Activated CD4-positive, alpha-beta memory T cell treated with anti-CD3 and anti-CD28 coated beads, Interleukin-2, amount 10 ng/mL, durations not matched to agents 7 days and 5 days (primary cell): ENCODE data around the gene PBLD. TPM values are rescaled to one million over a fixed set of nuclear protein-coding genes. Genes with fewer than 3 reads are reported as not detected.
A peak's percentile ranks its signal among the peaks of the same experiment; 100 is the strongest.

Experiments
- CTCF ChIA-PET: fragments of 350-600 bp; sonication (Branson Sonifier 250); formaldehyde crosslinking; loops from one replicate; lab custom pipeline; 2021; ENCODE audit warnings: antibody characterized with exemption, inconsistent platforms; lab: Charles Lee
- POLR2A ChIA-PET: fragments of 350-600 bp; sonication (Branson Sonifier 250); formaldehyde crosslinking; loops from one replicate; lab custom pipeline; 2021; ENCODE audit warnings: antibody characterized with exemption; lab: Charles Lee
- DNase-seq: peaks from one replicate; pipeline ENCODE4 v3.0.0-alpha.2; 2020
- H3K27ac Mint-ChIP-seq: one replicate; pipeline ENCODE4 v1.8.0; 2021; ENCODE audit warnings: mild to moderate bottlenecking, mixed read lengths
- H3K27me3 Mint-ChIP-seq: one replicate; pipeline ENCODE4 v1.8.0; 2021; ENCODE audit warnings: mixed read lengths
- H3K36me3 Mint-ChIP-seq: one replicate; pipeline ENCODE4 v1.8.0; 2021; ENCODE audit warnings: low read depth, mixed read lengths
- H3K4me1 Mint-ChIP-seq: one replicate; pipeline ENCODE4 v1.8.0; 2021; ENCODE audit warnings: mixed read lengths
- H3K4me3 Mint-ChIP-seq: one replicate; pipeline ENCODE4 v1.8.0; 2021; ENCODE audit warnings: mild to moderate bottlenecking, mixed read lengths
- H3K9me3 Mint-ChIP-seq: one replicate; pipeline ENCODE4 v1.8.0; 2021; ENCODE audit warnings: mixed read lengths
- total RNA-seq, 2 experiments: library from RNA; stranded (reverse); gene quantifications; one replicate each; pipeline ENCODE4 v1.2.3, GENCODE V29; 2021

The PBLD gene
- total RNA-seq, result 1 to 10 TPM; 1.4 to 2.1 TPM

DNA sequence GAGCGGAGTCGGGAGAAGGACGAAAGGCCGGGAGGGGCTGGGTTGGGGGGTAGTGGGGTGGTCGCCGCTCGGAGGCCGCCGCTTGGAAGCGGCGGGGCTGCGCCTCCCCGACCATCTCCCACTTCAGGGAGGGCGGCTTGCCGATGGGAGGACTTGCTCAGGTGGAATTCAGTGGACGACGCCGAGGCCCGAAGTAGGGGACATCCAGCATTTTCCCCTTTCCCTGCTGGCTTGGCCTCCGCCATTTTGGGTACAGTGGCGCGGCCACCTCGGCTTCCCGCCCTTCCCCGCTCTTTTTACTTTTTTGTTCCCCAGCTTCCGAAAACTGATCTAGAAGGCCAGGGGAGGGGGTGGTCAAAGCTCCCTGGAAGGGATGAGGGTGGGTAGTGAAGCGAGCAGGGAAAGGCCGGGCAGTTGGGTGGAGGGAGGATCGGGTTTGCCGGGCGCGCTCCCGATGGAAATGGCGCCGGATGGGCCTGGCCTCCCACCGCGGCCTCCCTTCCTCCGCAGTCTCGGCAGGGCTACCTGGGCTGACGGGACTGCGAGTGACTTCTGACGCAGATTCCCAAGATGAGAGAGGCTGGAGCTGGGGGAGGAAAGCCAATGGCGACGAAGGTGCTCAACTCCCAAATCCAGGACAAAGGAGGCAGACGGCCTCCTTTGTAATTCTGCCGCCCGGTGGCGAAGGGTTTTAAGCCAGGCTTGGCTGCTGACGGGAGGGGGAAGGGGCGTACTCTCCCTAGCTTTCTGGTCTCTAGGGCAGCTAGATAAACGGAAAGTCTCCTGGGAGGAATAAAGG, at the start of gene PBLD:
PBLD (minus strand) TSS at position 670 of the 799 bp plus-strand sequence. CDS start 26,084 bp downstream, outside the sequence.
- peaks cover 51% of the 10 kb centered on the region for H3K4me1 Mint-ChIP-seq
- no peaks in the 10 kb centered on the region for H3K27me3 Mint-ChIP-seq
- peaks cover 47% of the 10 kb centered on the region for H3K36me3 Mint-ChIP-seq
- H3K4me3 Mint-ChIP-seq, result peak within 1 kb of the TSS; percentile 100
- peak; percentile 66 for DNase-seq
- H3K27ac Mint-ChIP-seq, result peak within 1 kb of the TSS; percentile 100
- no peaks in the 10 kb centered on the region for H3K9me3 Mint-ChIP-seq
- POLR2A ChIA-PET, result interaction anchor here (0.8 to 5.2 kb wide), 35 partner anchors 9 to 758 kb away, joined by 3 to 55 read pairs (median 6); partner anchors contain the start of genes CCAR1, DDX21, DNA2 and HERC4
- CTCF ChIA-PET, result interaction anchor here (0.6 to 5.9 kb wide), 9 partner anchors 15 to 477 kb away, joined by 3 to 34 read pairs (median 3); partner anchors contain the start of gene RUFY2

DNA sequence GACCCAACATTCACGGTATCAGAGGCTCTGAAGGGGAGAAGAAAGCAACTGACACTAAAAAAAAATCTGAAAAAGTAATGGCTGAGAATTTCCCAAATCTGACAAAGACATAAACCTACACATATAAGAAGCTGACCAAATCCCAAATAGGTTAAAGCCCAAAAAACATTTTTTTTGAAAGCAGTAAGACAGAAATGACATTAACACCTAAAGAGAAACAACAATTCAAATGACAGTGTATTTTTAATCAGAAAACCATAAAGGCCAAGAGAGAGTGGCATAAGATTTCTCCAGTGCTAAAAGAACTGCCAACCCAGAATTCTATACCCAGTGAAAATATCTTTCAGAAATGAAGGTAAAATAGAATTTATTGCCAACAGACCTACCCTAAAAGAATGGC, 38.9 kb upstream of the PBLD start:
- no peaks in the 10 kb centered on the region for H3K4me1 Mint-ChIP-seq
- ChIA-PET CTCF (no interaction called here), POLR2A (no interaction called here)
- H3K27ac Mint-ChIP-seq, result no peak overlapping the region
- H3K36me3 Mint-ChIP-seq, result peaks cover 45% of the 10 kb centered on the region
- H3K27me3 Mint-ChIP-seq, result no peaks in the 10 kb centered on the region
- no peak overlapping the region for H3K4me3 Mint-ChIP-seq
- peaks cover 3% of the 10 kb centered on the region for H3K9me3 Mint-ChIP-seq
- DNase-seq, result no peak

DNA sequence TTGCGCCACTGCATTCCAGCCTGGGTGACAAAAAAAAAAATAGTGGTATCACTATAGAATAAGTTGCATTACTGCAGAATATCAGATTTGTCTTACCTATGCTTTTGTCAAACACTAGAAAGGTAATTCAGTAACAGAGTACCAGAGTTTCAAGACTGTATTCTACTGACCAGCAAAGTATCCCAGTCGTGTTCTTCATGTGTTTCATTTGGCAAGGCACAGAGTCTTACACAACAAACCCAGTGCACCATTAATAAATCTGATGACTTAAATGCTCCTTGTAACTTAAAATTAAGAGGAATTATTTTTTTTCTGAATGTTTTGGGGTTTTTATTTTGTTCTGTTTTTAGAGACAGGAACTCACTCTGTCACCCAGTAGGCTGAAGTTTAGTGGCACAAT, 34.4 kb upstream of the PBLD start:
- DNase-seq, result no peak
- Mint-ChIP-seq H3K9me3 (peaks cover 3% of the 10 kb centered on the region), H3K4me1 (peaks cover 7% of the 10 kb centered on the region), H3K36me3 (peaks cover 21% of the 10 kb centered on the region), H3K27ac (no peak overlapping the region), H3K27me3 (no peaks in the 10 kb centered on the region), H3K4me3 (no peak overlapping the region)
- POLR2A ChIA-PET, result no interaction called here
- CTCF ChIA-PET, result no interaction called here

DNA sequence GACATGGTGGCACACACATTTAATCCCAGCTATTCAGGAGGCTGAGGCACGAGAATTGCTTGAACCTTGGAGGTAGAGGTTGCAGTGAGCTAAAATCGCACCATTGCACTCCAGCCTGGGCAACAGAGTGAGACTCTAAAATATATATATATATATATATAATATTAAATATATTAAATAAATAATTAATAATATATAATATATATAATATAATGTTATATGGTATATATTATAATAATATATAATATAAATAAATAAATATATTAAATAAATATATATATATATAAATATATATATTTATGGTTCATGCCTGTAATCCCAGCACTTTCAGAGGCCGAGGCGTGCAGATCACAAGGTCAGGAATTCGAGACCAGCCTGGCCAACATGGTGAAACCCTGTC, 33.9 kb upstream of the PBLD start:
- no peaks in the 10 kb centered on the region for H3K27me3 Mint-ChIP-seq
- ChIA-PET CTCF (interaction anchor here (0.6 kb wide), 1 partner anchor 79 kb away, joined by 4 read pairs; no protein-coding TSS in a partner anchor), POLR2A (no interaction called here)
- H3K27ac Mint-ChIP-seq, result no peak overlapping the region
- peaks cover 7% of the 10 kb centered on the region for H3K4me1 Mint-ChIP-seq
- H3K36me3 Mint-ChIP-seq, result peaks cover 16% of the 10 kb centered on the region
- no peak for DNase-seq
- peaks cover 3% of the 10 kb centered on the region for H3K9me3 Mint-ChIP-seq
- H3K4me3 Mint-ChIP-seq, result no peak overlapping the region

DNA sequence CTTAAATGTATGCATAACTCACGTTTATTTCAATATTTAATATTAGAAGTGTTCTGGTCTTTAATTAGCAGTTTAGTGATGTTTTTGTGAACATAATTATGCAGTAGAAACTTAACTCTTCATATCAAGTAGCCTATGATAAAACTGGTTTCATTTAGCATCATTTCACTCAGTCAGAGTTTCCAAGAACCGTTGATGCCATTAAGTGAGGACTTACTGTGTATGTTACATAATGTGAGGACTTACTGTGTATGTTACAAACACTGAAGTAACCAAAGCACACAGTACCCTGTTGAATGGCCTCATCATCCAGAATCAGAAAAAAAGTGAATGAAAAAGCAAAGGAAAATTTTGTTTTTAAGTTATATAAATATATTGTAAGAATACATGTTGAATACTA, 32.9 kb upstream of the PBLD start:
- CTCF ChIA-PET, result no interaction called here
- no peak for DNase-seq
- Mint-ChIP-seq H3K36me3 (peaks cover 9% of the 10 kb centered on the region), H3K27me3 (no peaks in the 10 kb centered on the region), H3K4me1 (peaks cover 7% of the 10 kb centered on the region), H3K27ac (no peak overlapping the region), H3K9me3 (peaks cover 3% of the 10 kb centered on the region), H3K4me3 (no peak overlapping the region)
- POLR2A ChIA-PET, result no interaction called here

DNA sequence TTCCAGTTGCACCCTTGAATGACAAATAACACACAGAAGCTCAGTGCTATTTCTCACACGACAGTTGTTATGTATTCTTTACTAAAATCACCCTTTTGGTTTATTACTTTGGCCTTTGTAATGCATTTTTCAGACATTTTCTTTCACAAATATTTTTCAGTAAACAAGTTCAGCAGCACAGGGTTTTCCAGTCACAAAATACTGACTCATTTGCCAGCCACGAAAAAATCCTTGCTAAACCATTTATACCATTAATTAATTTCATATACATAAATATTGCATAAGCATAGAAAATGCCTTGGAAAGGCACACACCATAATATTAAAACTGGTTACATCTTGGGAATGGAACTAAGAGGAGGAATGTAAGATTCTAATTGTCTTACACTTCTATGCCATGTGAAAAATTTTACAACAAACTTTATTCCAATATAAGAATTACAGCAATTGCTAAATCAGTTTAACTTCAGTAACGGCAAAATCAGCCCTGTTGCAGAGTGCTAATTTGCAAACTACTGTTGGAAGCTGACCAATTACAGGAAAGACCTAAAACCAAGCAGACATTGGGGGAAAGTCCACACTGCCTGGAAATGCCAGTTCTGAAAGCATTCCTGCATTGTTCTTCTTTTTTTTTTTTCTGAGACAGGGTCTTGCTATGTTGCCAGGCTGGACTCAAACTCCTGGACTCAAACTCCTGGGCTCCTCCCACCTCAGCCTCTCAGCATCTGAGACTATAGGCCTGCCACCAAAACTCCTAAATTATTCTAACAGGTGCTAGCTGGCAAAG, 31.6 kb upstream of the PBLD start:
- no peak for DNase-seq
- Mint-ChIP-seq H3K27ac (no peak overlapping the region), H3K4me3 (no peak overlapping the region), H3K4me1 (peaks cover 7% of the 10 kb centered on the region), H3K36me3 (peaks cover 2% of the 10 kb centered on the region), H3K27me3 (no peaks in the 10 kb centered on the region), H3K9me3 (no peaks in the 10 kb centered on the region)
- CTCF ChIA-PET, result interaction anchor here (2.1 kb wide), 1 partner anchor 16 kb away, joined by 7 read pairs; no protein-coding TSS in a partner anchor
- POLR2A ChIA-PET, result no interaction called here

DNA sequence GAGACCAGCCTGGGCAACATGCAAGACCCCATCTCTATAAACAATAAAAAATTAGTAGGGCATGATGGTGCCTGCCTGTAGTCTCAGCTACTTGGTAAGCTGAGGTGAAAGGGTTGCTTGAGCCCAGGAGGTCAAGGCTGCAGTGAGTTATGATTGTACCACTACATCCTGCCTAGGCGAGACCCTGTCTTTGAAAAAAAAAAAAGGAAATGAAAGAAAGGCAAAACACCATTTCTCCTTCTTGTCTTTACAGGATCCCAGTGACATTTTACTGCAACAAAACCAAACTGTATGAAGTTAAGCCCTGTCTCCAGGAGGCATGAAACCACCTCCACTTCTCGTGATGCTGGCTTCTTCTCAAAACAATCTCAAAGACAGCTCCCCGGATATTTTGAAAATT, 29.9 kb upstream of the PBLD start:
- Mint-ChIP-seq H3K9me3 (no peaks in the 10 kb centered on the region), H3K4me1 (peaks cover 7% of the 10 kb centered on the region), H3K4me3 (no peak overlapping the region), H3K27ac (no peak overlapping the region), H3K27me3 (no peaks in the 10 kb centered on the region), H3K36me3 (peaks cover 2% of the 10 kb centered on the region)
- POLR2A ChIA-PET, result no interaction called here
- no peak for DNase-seq
- CTCF ChIA-PET, result interaction anchor here (0.6 to 2.1 kb wide), 5 partner anchors 12 to 27 kb away, joined by 3 to 8 read pairs (median 4); no protein-coding TSS in a partner anchor

DNA sequence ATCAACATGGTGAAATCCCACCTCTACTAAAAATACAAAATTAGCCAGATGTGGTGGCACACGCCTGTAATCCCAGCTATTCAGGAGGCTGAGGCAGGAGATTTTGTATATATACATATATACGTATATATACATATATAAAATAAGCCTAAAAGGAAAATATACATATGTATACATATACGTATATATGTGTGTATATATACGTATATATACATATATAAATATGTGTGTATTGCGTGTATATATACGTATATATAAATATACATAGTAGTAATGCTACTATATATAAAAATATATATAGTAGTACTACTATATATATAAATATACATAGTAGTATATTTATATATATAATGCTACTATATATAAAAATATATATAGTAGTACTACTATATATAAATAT, 26.5 kb upstream of the PBLD start:
- Mint-ChIP-seq H3K9me3 (no peaks in the 10 kb centered on the region), H3K4me1 (no peaks in the 10 kb centered on the region), H3K4me3 (no peak overlapping the region), H3K36me3 (peaks cover 6% of the 10 kb centered on the region), H3K27me3 (no peaks in the 10 kb centered on the region), H3K27ac (no peak overlapping the region)
- no peak for DNase-seq
- ChIA-PET POLR2A (no interaction called here), CTCF (no interaction called here)

DNA sequence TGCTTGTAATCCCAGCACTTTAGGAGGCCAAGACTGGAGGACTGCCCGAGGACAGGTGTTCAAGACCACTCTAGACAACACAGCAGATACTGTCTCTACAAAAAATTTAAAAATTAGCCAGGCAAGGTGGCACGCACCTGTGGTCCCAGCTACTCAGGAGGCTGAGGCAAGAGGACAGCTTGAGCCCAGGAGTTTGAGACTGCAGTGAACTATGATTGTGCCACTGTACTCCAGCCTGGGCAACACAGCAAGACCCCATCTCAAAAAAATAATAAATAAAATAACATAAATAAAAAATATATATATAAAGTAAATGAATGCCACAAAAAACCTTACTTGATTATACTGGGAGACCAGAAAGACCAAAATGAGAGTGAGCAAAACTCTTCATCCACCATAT, 20.8 kb upstream of the PBLD start:
- Mint-ChIP-seq H3K27ac (no peak overlapping the region), H3K36me3 (peaks cover 21% of the 10 kb centered on the region), H3K9me3 (no peaks in the 10 kb centered on the region), H3K4me1 (peaks cover 3% of the 10 kb centered on the region), H3K4me3 (no peak overlapping the region), H3K27me3 (no peaks in the 10 kb centered on the region)
- no peak for DNase-seq
- CTCF ChIA-PET, result no interaction called here
- POLR2A ChIA-PET, result interaction anchor here (1.0 kb wide), 1 partner anchor 20 kb away, joined by 3 read pairs; the partner anchor contains the start of gene PBLD

DNA sequence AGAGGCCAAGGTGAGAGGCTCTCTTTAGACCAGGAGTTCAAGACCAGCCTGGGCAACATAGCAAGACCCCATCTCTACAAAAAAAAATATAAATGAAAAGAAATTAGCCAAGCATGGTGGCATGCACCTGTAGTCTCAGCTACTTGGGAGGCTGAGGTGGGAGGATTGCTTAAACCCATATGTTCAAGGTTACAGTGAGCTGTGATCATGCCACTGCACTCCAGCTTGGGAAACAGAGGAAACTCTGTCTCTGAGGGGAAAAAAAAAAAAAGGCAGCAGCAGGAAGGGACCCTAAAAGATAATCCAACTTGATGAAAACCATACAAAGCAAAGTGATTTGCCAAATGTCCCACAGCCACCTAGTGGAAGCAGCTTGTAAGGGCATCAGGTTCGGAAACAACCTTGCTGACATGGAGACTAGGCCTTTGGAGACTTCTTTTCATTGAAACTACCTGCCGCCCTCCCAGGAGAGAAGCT, 15.6 kb upstream of the PBLD start:
- Mint-ChIP-seq H3K27ac (no peak overlapping the region), H3K9me3 (no peaks in the 10 kb centered on the region), H3K4me3 (no peak overlapping the region), H3K27me3 (no peaks in the 10 kb centered on the region), H3K4me1 (peaks cover 17% of the 10 kb centered on the region), H3K36me3 (peaks cover 51% of the 10 kb centered on the region)
- POLR2A ChIA-PET, result interaction anchor here (0.8 to 2.8 kb wide), 4 partner anchors 9 to 16 kb away, joined by 3 to 13 read pairs (median 4); partner anchors contain the start of genes HNRNPH3 and PBLD
- CTCF ChIA-PET, result interaction anchor here (0.6 to 3.0 kb wide), 24 partner anchors 9 to 592 kb away, joined by 3 to 34 read pairs (median 4); partner anchors contain the start of genes HNRNPH3 and PBLD
- DNase-seq, result peak; percentile 51

DNA sequence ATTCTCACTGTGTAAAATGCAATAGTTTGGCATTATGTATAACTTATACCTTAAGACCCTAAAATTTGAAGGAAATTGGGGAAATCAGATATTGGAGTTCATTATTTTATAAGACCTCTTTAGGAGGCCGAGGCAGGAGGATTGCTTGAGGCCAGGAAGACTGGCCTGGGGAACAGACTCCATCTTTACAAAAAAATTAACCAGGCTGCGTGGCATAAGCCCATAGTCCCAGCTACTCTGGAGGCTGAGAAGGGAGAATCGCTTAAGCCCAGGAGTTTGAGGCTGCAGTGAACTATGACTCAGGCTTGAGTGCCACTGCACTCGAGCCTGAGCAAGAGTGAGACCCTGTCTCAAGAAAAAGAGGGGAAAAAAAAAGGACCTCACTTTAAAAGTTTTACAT, 14.0 kb upstream of the PBLD start:
- no peaks in the 10 kb centered on the region for H3K9me3 Mint-ChIP-seq
- peaks cover 54% of the 10 kb centered on the region for H3K36me3 Mint-ChIP-seq
- no peak for DNase-seq
- CTCF ChIA-PET, result interaction anchor here (0.7 to 3.0 kb wide), 4 partner anchors 7 to 310 kb away, joined by 3 to 34 read pairs (median 13); partner anchors contain the start of genes HNRNPH3 and PBLD
- H3K4me1 Mint-ChIP-seq, result peaks cover 18% of the 10 kb centered on the region
- POLR2A ChIA-PET, result interaction anchor here (1.3 to 1.8 kb wide), 3 partner anchors 12 to 15 kb away, joined by 3 to 6 read pairs (median 4); partner anchors contain the start of genes HNRNPH3 and PBLD
- no peaks in the 10 kb centered on the region for H3K27me3 Mint-ChIP-seq
- H3K4me3 Mint-ChIP-seq, result no peak overlapping the region
- H3K27ac Mint-ChIP-seq, result peak overlapping the region; percentile 59

DNA sequence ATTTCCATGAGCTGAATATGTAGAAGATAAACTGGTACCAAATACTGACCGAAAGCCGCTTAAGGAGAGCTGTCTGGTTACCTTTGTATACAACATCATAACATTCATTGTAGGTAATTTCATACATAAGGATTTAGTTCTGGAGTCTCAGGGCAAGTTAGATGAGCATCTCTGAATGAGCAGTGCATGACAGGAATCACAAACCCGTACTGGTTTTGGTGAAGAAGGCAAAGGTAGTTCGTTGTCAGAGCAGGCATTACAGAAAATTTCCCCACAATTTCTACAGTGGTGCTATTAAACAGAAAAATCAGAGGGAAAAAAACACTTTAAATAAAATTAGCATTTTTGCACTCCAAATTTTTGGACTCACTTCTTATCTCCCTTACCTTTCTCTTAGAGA, 12.9 kb upstream of the PBLD start:
- no peak overlapping the region for H3K4me3 Mint-ChIP-seq
- no peaks in the 10 kb centered on the region for H3K9me3 Mint-ChIP-seq
- H3K27ac Mint-ChIP-seq, result peak overlapping the region; percentile 10

More for the DNA sequence above, 12.9 kb upstream of the PBLD start:
- DNase-seq, result no peak
- Mint-ChIP-seq H3K36me3 (peaks cover 66% of the 10 kb centered on the region), H3K4me1 (peaks cover 21% of the 10 kb centered on the region), H3K27me3 (no peaks in the 10 kb centered on the region)
- ChIA-PET POLR2A (interaction anchor here (1.7 to 2.6 kb wide), 2 partner anchors 12 to 14 kb away, joined by 8 to 10 read pairs; partner anchors contain the start of genes HNRNPH3 and PBLD), CTCF (interaction anchor here (0.7 kb wide), 1 partner anchor 16 kb away, joined by 3 read pairs; no protein-coding TSS in a partner anchor)
